Smooth muscle cell (in vitro differentiated cells): ENCODE measurements around the gene RFX4. TPM values are rescaled to one million over a fixed set of nuclear protein-coding genes. Genes with fewer than 3 reads are reported as not detected.

Source experiments
- DNase-seq: peaks from one replicate; lab custom pipeline; 2025; ENCODE audit not compliant: unreplicated experiment; lab: John Stamatoyannopoulos, UW
- H2AFZ ChIP-seq: fragments of 200-600 bp; sonication (generic); 2 replicates; pipeline ENCODE4 v1.6.0; 2016; ENCODE audit warnings: antibody characterized with exemption, low read depth, mild to moderate bottlenecking
- H3F3A ChIP-seq: fragments of 200-600 bp; sonication (generic); 2 replicates; pipeline ENCODE4 v1.6.0; 2017; ENCODE audit warnings: antibody characterized with exemption, low read depth
- H3K27ac ChIP-seq: fragments of 200-600 bp; sonication (generic); 2 replicates; pipeline ENCODE4 v1.5.1; 2016; ENCODE audit warnings: low read depth, mild to moderate bottlenecking
- H3K27me3 ChIP-seq: fragments of 200-600 bp; sonication (generic); 2 replicates; pipeline ENCODE4 v1.6.1; 2016; ENCODE audit warnings: low read depth, mild to moderate bottlenecking
- H3K36me3 ChIP-seq: fragments of 200-600 bp; sonication (generic); 2 replicates; pipeline ENCODE4 v1.5.1; 2016; ENCODE audit warnings: low read depth
- H3K4me1 ChIP-seq: fragments of 200-600 bp; sonication (generic); 2 replicates; pipeline ENCODE4 v1.5.1; 2016; ENCODE audit warnings: low read depth
- H3K4me2 ChIP-seq: fragments of 200-600 bp; sonication (generic); 2 replicates; pipeline ENCODE4 v1.6.0; 2016; ENCODE audit warnings: mild to moderate bottlenecking
- H3K4me3 ChIP-seq: fragments of 200-600 bp; sonication (generic); 2 replicates; pipeline ENCODE4 v1.5.1; 2016; ENCODE audit warnings: mild to moderate bottlenecking
- H3K79me2 ChIP-seq: fragments of 200-600 bp; sonication (generic); 2 replicates; pipeline ENCODE4 v1.6.0; 2016; ENCODE audit warnings: low read depth, mild to moderate bottlenecking
- H3K9ac ChIP-seq: fragments of 200-600 bp; sonication (generic); 2 replicates; pipeline ENCODE4 v1.6.0; 2016; ENCODE audit warnings: low read depth
- H3K9me3 ChIP-seq: fragments of 200-600 bp; sonication (generic); replicated peaks from 2 replicates; pipeline ENCODE4 v1.5.1; 2016; ENCODE audit warnings: low read depth
- H4K20me1 ChIP-seq: fragments of 200-600 bp; sonication (generic); 2 replicates; pipeline ENCODE4 v1.6.0; 2016; ENCODE audit warnings: low read depth
- WGBS: methylation state at CpG from one replicate; pipeline ENCODE4 v1.1.7; 2016; ENCODE audit warnings: low lambda C conversion rate; 5-methylcytosine and 5-hydroxymethylcytosine counted together
- polyA plus RNA-seq: library from polyadenylated mRNA; unstranded; fragments of >200 nt; fragmentation: Nextera tagmentation; extraction: Ambion mirVana; gene quantifications from 2 replicates; pipeline ENCODE4 v1.2.1, GENCODE V29; 2016
- total RNA-seq: library from RNA; depleted of rRNA; stranded (reverse); fragments of >200 nt; gene quantifications from 2 replicates; pipeline ENCODE4 v1.2.3, GENCODE V29; 2014
- TF ChIP-seq, protein P1 (sequence below): fragments of 200-600 bp; sonication (generic); IDR thresholded peaks from 2 replicates; pipeline ENCODE4 v1.5.1; 2017; ENCODE audit warnings: borderline replicate concordance, mild to moderate bottlenecking, antibody characterized with exemption; ENCODE audit not compliant: insufficient read depth, poor library complexity, severe bottlenecking

Gene RFX4
- not detected in 2 replicates for total RNA-seq
- not detected in 2 replicates for polyA plus RNA-seq

- H3K9ac ChIP-seq = no peak within 1 kb of the TSS
- H3K4me3 ChIP-seq = peak within 1 kb of the TSS; percentile 44
- peaks cover 100% of the 10 kb centered on the region for H3K27me3 ChIP-seq
- no peaks in the 10 kb centered on the region for H3K9me3 ChIP-seq
- TF ChIP-seq, protein P1, sequence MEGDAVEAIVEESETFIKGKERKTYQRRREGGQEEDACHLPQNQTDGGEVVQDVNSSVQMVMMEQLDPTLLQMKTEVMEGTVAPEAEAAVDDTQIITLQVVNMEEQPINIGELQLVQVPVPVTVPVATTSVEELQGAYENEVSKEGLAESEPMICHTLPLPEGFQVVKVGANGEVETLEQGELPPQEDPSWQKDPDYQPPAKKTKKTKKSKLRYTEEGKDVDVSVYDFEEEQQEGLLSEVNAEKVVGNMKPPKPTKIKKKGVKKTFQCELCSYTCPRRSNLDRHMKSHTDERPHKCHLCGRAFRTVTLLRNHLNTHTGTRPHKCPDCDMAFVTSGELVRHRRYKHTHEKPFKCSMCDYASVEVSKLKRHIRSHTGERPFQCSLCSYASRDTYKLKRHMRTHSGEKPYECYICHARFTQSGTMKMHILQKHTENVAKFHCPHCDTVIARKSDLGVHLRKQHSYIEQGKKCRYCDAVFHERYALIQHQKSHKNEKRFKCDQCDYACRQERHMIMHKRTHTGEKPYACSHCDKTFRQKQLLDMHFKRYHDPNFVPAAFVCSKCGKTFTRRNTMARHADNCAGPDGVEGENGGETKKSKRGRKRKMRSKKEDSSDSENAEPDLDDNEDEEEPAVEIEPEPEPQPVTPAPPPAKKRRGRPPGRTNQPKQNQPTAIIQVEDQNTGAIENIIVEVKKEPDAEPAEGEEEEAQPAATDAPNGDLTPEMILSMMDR = no peak
- no peak within 1 kb of the TSS for H3K27ac ChIP-seq
- H4K20me1 ChIP-seq = no peaks in the 10 kb centered on the region
- no peak within 1 kb of the TSS for H2AFZ ChIP-seq
- no peaks in the 10 kb centered on the region for H3F3A ChIP-seq
- 1% methylated on average over 19 of the region's 29 CpGs for WGBS
- DNase-seq = no peak
- peaks cover 63% of the 10 kb centered on the region for H3K4me1 ChIP-seq
- peak within 1 kb of the TSS; percentile 84 for H3K4me2 ChIP-seq
- no peaks in the 10 kb centered on the region for H3K79me2 ChIP-seq
- no peaks in the 10 kb centered on the region for H3K36me3 ChIP-seq
Observed at GRCh38 chr12:106582641-106583230, at the start of gene RFX4. TSS of gene RFX4 (plus strand) at chr12:106583004. CDS start at chr12:106583321, 317 bp downstream.

- Histone ChIP-seq H3K9ac (no peak overlapping the region), H4K20me1 (no peaks in the 10 kb centered on the region), H2AFZ (no peak overlapping the region), H3K4me2 (no peak overlapping the region), H3F3A (no peaks in the 10 kb centered on the region), H3K4me1 (no peaks in the 10 kb centered on the region), H3K4me3 (no peak overlapping the region), H3K79me2 (no peaks in the 10 kb centered on the region), H3K27me3 (no peaks in the 10 kb centered on the region), H3K36me3 (no peaks in the 10 kb centered on the region), H3K27ac (no peak overlapping the region), H3K9me3 (no peaks in the 10 kb centered on the region)
- DNase-seq = no peak
- TF ChIP-seq, protein P1 = no peak
Observed at GRCh38 chr12:106541201-106541600, 41.6 kb upstream of the RFX4 start.

GRCh38 chr12:106551410-106551809 is 31.4 kb upstream of the RFX4 start:
- WGBS = 83% methylated on average over 9 of the region's 9 CpGs
- Histone ChIP-seq H3K4me2 (no peak overlapping the region), H3K4me3 (no peak overlapping the region), H3K9ac (no peak overlapping the region), H3K36me3 (no peaks in the 10 kb centered on the region), H3K79me2 (no peaks in the 10 kb centered on the region), H3K27ac (no peak overlapping the region), H3F3A (no peaks in the 10 kb centered on the region), H3K4me1 (no peaks in the 10 kb centered on the region), H2AFZ (no peak overlapping the region), H3K9me3 (no peaks in the 10 kb centered on the region), H4K20me1 (no peaks in the 10 kb centered on the region), H3K27me3 (no peaks in the 10 kb centered on the region)
- no peak for DNase-seq
- TF ChIP-seq, protein P1 = no peak

DNA sequence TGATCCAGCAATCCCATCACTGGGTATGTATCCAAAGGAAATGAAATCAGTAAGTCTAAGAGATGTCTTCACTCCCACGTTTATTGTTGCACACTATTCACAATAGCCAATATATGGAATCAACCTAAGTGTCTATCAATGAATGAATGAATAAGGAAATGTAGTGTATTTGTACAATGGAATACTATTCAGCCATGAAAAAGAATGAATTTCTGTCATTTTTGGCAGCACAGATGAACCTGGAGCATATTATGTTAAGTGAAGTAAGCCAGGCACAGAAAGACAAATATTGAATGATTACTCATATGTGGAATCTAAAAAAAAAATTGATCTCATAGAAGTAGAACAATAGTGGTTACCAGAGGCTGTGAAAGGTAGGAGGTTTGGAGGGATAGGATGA is 30.6 kb upstream of the RFX4 start:
- TF ChIP-seq, protein P1 = no peak
- no peak overlapping the region for H3K9ac ChIP-seq

More for the DNA sequence above, 30.6 kb upstream of the RFX4 start:
- H3K4me3 ChIP-seq = no peak overlapping the region
- no peak overlapping the region for H3K4me2 ChIP-seq
- no peaks in the 10 kb centered on the region for H3K9me3 ChIP-seq
- no peak for DNase-seq
- H3K79me2 ChIP-seq = no peaks in the 10 kb centered on the region
- no peaks in the 10 kb centered on the region for H3K36me3 ChIP-seq
- H3K27ac ChIP-seq = no peak overlapping the region
- H4K20me1 ChIP-seq = no peaks in the 10 kb centered on the region
- H2AFZ ChIP-seq = no peak overlapping the region
- H3K27me3 ChIP-seq = no peaks in the 10 kb centered on the region
- 81% methylated on average over 1 of the region's 1 CpG for WGBS
- no peaks in the 10 kb centered on the region for H3F3A ChIP-seq
- no peaks in the 10 kb centered on the region for H3K4me1 ChIP-seq
